T-helper 1 cell treated with Interleukin-12 subunit alpha and Interleukin-12 subunit beta and Interleukin-4 antibody, amounts not matched to agents 30 μg/mL and 1 μg/mL, for 36 hours (primary cell): ENCODE measurements around the gene ABL2.
"Not testable (repeated sequence)": the region's sequence is repeated elsewhere in the genome, so short reads cannot be mapped to it uniquely, and the experiment has no call there.

Experiments
- H3K27ac Mint-ChIP-seq: one replicate; pipeline ENCODE4 v1.8.0; 2021; ENCODE audit warnings: mild to moderate bottlenecking, mixed read lengths
- H3K27me3 Mint-ChIP-seq: one replicate; pipeline ENCODE4 v1.8.0; 2021; ENCODE audit warnings: low read depth, mixed read lengths
- H3K36me3 Mint-ChIP-seq: one replicate; pipeline ENCODE4 v1.8.0; 2021; ENCODE audit warnings: low read depth, mixed read lengths
- H3K4me1 Mint-ChIP-seq: one replicate; pipeline ENCODE4 v1.8.0; 2021; ENCODE audit warnings: low read depth, mixed read lengths
- H3K4me3 Mint-ChIP-seq: one replicate; pipeline ENCODE4 v1.8.0; 2021; ENCODE audit warnings: mild to moderate bottlenecking, moderate library complexity, mixed read lengths
- H3K9me3 Mint-ChIP-seq: one replicate; pipeline ENCODE4 v1.8.0; 2021; ENCODE audit warnings: mixed read lengths

The ABL2 gene

GRCh38 chr1:179229214-179230140 lies at the start of gene ABL2:
Gene ABL2 (minus strand): TSS chr1:179229677. CDS start chr1:179229397, 280 bp downstream.
- Mint-ChIP-seq H3K27me3 (peaks cover 9% of the 10 kb centered on the region), H3K9me3 (no peaks in the 10 kb centered on the region), H3K4me3 (peak within 1 kb of the TSS; percentile 92), H3K36me3 (peaks cover 4% of the 10 kb centered on the region), H3K4me1 (peaks cover 27% of the 10 kb centered on the region), H3K27ac (peak within 1 kb of the TSS; percentile 53)

- H3K27ac Mint-ChIP-seq, result no peak overlapping the region
- H3K27me3 Mint-ChIP-seq, result no peaks in the 10 kb centered on the region
- H3K9me3 Mint-ChIP-seq, result peaks cover 8% of the 10 kb centered on the region
- no peaks in the 10 kb centered on the region for H3K4me1 Mint-ChIP-seq
- H3K4me3 Mint-ChIP-seq, result no peak overlapping the region
- no peaks in the 10 kb centered on the region for H3K36me3 Mint-ChIP-seq
Observed at GRCh38 chr1:179278920-179279319, 49.4 kb upstream of the ABL2 start.

GRCh38 chr1:179274424-179274823 lies 44.9 kb upstream of the ABL2 start:
- H3K27me3 Mint-ChIP-seq, H3K36me3 Mint-ChIP-seq, H3K4me1 Mint-ChIP-seq, H3K27ac Mint-ChIP-seq, H3K4me3 Mint-ChIP-seq, H3K9me3 Mint-ChIP-seq: not testable (repeated sequence)

GRCh38 chr1:179269071-179269470 lies 39.6 kb upstream of the ABL2 start:
- Mint-ChIP-seq H3K27ac (no peak overlapping the region), H3K9me3 (no peaks in the 10 kb centered on the region), H3K4me1 (no peaks in the 10 kb centered on the region), H3K27me3 (peaks cover 6% of the 10 kb centered on the region), H3K4me3 (no peak overlapping the region), H3K36me3 (no peaks in the 10 kb centered on the region)

DNA sequence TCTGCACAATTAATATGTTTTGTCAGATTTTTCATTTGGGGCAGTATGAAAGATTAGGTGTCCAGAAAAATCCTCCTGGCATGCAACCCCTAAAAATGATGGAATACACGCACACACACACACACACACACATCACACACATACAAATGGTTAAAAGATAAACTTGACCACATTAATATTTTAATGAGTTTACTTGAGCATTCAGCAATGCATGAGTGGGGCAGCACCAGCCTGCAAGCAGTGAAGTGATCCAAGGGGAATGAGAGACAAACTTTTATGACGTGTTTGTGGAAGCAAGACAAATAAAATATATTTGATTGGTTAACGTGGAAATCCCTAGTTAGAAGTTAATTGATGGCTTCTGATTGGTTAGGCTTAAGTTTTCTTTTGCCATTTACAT lies 35.0 kb upstream of the ABL2 start:
- no peaks in the 10 kb centered on the region for H3K36me3 Mint-ChIP-seq
- no peak overlapping the region for H3K4me3 Mint-ChIP-seq
- peaks cover 10% of the 10 kb centered on the region for H3K27me3 Mint-ChIP-seq
- no peaks in the 10 kb centered on the region for H3K4me1 Mint-ChIP-seq
- H3K27ac Mint-ChIP-seq, result no peak overlapping the region
- no peaks in the 10 kb centered on the region for H3K9me3 Mint-ChIP-seq

DNA sequence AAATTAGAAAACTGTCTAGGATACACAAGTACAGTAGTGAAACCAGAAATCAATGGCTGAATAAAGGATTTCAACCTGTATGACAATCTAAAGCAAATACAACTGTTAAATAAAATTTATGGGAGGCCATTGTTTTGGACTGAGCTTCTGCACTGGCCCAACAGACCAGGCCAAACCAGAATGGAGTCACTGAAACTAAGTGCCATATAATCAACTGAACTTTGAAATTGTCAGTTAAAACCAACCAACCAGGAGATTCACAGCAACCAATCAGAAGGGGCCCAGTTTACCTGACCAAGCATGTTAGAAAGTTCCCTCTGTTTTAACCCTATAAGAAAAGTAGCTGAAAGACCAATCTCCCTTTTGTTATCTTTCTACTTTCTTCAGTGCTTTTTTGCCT lies 33.6 kb upstream of the ABL2 start:
- H3K4me1 Mint-ChIP-seq, result no peaks in the 10 kb centered on the region
- no peaks in the 10 kb centered on the region for H3K36me3 Mint-ChIP-seq
- peaks cover 10% of the 10 kb centered on the region for H3K27me3 Mint-ChIP-seq
- no peak overlapping the region for H3K27ac Mint-ChIP-seq
- no peaks in the 10 kb centered on the region for H3K9me3 Mint-ChIP-seq
- no peak overlapping the region for H3K4me3 Mint-ChIP-seq

DNA sequence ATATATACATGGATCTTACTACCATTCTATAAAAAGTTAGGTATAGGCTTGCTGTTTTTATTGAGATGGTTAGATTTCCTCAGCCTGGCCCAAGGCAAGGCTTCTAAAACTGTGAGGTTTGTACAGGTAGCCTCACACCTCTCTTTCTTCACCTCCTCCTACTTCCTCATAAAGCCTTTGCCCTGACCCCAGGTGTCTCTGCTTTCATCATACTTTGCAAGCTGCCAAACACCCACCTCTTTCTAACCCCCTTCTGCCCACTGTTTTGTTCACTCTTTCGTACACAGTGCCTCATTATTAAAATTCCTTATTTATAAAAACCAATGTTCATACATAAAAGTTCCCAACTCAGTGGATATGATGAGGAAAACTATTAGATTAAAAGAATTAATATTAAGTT lies 32.7 kb upstream of the ABL2 start:
- no peak overlapping the region for H3K27ac Mint-ChIP-seq
- no peak overlapping the region for H3K4me3 Mint-ChIP-seq
- H3K27me3 Mint-ChIP-seq, result peaks cover 10% of the 10 kb centered on the region
- no peaks in the 10 kb centered on the region for H3K4me1 Mint-ChIP-seq
- no peaks in the 10 kb centered on the region for H3K36me3 Mint-ChIP-seq
- H3K9me3 Mint-ChIP-seq, result no peaks in the 10 kb centered on the region

GRCh38 chr1:179253286-179253972 lies 24.0 kb upstream of the ABL2 start:
- H3K36me3 Mint-ChIP-seq, result no peaks in the 10 kb centered on the region
- H3K4me1 Mint-ChIP-seq, result no peaks in the 10 kb centered on the region
- H3K9me3 Mint-ChIP-seq, result no peaks in the 10 kb centered on the region
- H3K27ac Mint-ChIP-seq, result no peak overlapping the region
- no peak overlapping the region for H3K4me3 Mint-ChIP-seq
- no peaks in the 10 kb centered on the region for H3K27me3 Mint-ChIP-seq

DNA sequence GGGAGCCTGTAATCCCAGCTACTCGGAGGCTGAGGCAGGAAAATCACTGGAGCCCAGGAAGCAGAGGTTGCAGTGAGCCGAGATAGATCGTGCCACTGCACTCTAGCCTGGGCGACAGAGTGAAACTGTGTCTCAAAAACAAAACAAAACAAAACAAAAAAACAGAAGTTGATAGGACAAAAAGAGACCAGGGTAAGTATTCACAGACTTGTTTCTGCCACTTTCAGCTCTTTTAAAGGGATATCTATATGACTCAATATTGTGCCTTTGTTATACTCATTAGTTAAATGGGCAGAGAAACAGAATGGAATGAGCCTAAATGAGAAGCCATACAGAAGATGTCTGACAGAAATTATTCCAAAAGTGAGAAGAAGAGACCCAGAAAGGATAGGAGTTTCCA lies 23.1 kb upstream of the ABL2 start:
- Mint-ChIP-seq H3K27me3 (no peaks in the 10 kb centered on the region), H3K4me3 (no peak overlapping the region), H3K36me3 (no peaks in the 10 kb centered on the region), H3K27ac (no peak overlapping the region), H3K4me1 (no peaks in the 10 kb centered on the region), H3K9me3 (no peaks in the 10 kb centered on the region)

GRCh38 chr1:179251675-179252074 lies 22.2 kb upstream of the ABL2 start:
- H3K27me3 Mint-ChIP-seq, result no peaks in the 10 kb centered on the region

DNA sequence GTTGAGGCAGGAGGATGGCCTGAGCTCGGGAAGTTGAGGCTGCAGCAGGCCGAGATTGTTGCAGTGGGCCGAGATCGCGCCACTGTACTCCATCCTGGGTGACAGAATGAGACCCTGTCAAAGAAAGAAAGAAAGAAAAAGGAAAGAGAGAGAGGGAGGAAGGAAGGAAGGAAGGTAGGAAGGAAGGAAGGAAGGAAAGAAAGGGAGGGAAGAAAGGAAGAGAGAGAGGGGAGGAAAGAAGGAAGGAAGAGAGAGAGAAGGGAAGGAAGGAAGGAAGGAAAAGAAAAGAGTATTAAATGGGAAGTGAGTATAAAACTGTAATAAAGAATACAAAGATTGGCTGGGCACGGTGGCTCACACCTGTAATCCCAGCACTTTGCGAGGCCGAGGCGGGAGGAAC lies 18.4 kb upstream of the ABL2 start:
- H3K27ac Mint-ChIP-seq, result no peak overlapping the region
- H3K27me3 Mint-ChIP-seq, result no peaks in the 10 kb centered on the region
- no peaks in the 10 kb centered on the region for H3K4me1 Mint-ChIP-seq
- no peaks in the 10 kb centered on the region for H3K9me3 Mint-ChIP-seq
- H3K36me3 Mint-ChIP-seq, result no peaks in the 10 kb centered on the region
- H3K4me3 Mint-ChIP-seq, result no peak overlapping the region

More at GRCh38 chr1:179251675-179252074, 22.2 kb upstream of the ABL2 start:
- Mint-ChIP-seq H3K4me3 (no peak overlapping the region), H3K36me3 (no peaks in the 10 kb centered on the region), H3K9me3 (no peaks in the 10 kb centered on the region), H3K27ac (no peak overlapping the region), H3K4me1 (no peaks in the 10 kb centered on the region)

GRCh38 chr1:179245426-179245825 lies 15.9 kb upstream of the ABL2 start:
- not testable (repeated sequence) for H3K9me3 Mint-ChIP-seq, H3K27ac Mint-ChIP-seq, H3K27me3 Mint-ChIP-seq, H3K36me3 Mint-ChIP-seq, H3K4me3 Mint-ChIP-seq, H3K4me1 Mint-ChIP-seq

GRCh38 chr1:179241530-179242097 lies 12.1 kb upstream of the ABL2 start:
- Mint-ChIP-seq H3K27me3 (no peaks in the 10 kb centered on the region), H3K27ac (no peak overlapping the region), H3K9me3 (no peaks in the 10 kb centered on the region), H3K36me3 (no peaks in the 10 kb centered on the region), H3K4me3 (no peak overlapping the region), H3K4me1 (no peaks in the 10 kb centered on the region)

DNA sequence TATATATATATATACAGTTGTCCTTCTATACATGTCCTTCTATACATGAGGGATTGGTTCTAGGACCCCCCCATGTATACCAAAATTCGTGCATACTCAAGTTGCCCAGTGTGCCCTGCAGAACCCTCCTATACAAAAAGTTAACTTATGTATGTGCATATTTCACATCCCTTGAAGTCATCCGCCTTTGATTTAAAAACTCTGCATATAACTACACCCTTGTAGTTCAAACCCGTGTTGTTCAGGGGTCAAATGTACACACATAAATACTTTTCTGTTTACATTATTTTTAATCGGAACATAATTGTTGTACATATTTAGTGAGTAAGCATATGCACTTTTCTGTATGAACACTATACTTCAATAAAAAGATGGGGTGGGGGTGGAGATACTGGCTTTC lies 7.7 kb upstream of the ABL2 start:
- Mint-ChIP-seq H3K9me3 (no peaks in the 10 kb centered on the region), H3K27me3 (no peaks in the 10 kb centered on the region), H3K4me3 (no peak overlapping the region), H3K4me1 (no peaks in the 10 kb centered on the region), H3K36me3 (no peaks in the 10 kb centered on the region), H3K27ac (no peak overlapping the region)

DNA sequence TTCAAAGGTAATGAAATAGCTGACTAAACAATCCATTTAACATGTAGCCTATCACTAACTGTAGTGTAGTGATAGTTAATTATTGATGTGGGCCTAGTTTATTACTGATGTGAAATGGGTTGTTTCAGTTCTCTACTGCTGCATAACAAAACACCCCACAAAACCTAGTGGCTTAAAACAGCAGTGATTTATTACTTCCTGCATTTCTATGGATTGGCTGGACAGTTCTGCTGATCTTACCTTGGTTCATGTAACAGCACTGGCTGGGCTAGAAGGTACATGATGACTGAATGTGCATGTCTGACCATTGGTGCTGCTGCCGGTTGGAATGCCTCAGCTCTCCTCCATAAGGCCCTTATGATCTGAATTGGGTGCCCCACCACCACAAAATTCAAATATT lies 5.4 kb upstream of the ABL2 start:
- Mint-ChIP-seq H3K4me3 (no peak overlapping the region), H3K27ac (no peak overlapping the region), H3K9me3 (no peaks in the 10 kb centered on the region), H3K4me1 (peaks cover 5% of the 10 kb centered on the region), H3K27me3 (peaks cover 9% of the 10 kb centered on the region), H3K36me3 (no peaks in the 10 kb centered on the region)
